Effector memory CD8-positive, alpha-beta T cell (primary cell): ENCODE measurements around the gene ST6GALNAC6.
"Not testable (repeated sequence)": the region's sequence is repeated elsewhere in the genome, so short reads cannot be mapped to it uniquely, and the experiment has no call there.

Experiments
- ATAC-seq: fragments of 150-1000 bp; cut with Tn5 transposase; replicated peaks from 2 replicates; pipeline ENCODE4 v1.10.0; 2021; ENCODE audit warnings: mild to moderate bottlenecking, moderate library complexity
- DNase-seq, 3 experiments: peaks; one replicate each; pipeline ENCODE4 v3.0.0; 2021
- H3K27ac Mint-ChIP-seq, 2 donors: one replicate each; pipeline ENCODE4 v1.8.0; 2022; ENCODE audit warnings: mild to moderate bottlenecking in 2 of 2, mixed read lengths in 2 of 2, moderate library complexity in 2 of 2
- H3K27me3 Mint-ChIP-seq, 2 donors: one replicate each; pipeline ENCODE4 v1.8.0; 2022; ENCODE audit warnings: mixed read lengths in 2 of 2
- H3K36me3 Mint-ChIP-seq: one replicate; pipeline ENCODE4 v1.8.0; 2022; ENCODE audit warnings: mild to moderate bottlenecking, moderate library complexity, mixed read lengths; ENCODE audit not compliant: insufficient read depth
- H3K4me1 Mint-ChIP-seq, 2 donors: one replicate each; pipeline ENCODE4 v1.8.0; 2022; ENCODE audit warnings: low read depth in 2 of 2, mixed read lengths in 2 of 2
- H3K4me3 Mint-ChIP-seq, 2 donors: one replicate each; pipeline ENCODE4 v1.8.0; 2022; ENCODE audit warnings: mild to moderate bottlenecking in 2 of 2, mixed read lengths in 2 of 2, moderate library complexity in 2 of 2
- H3K9me3 Mint-ChIP-seq, 2 donors: one replicate each; pipeline ENCODE4 v1.8.0; 2022; ENCODE audit warnings: mixed read lengths in 2 of 2

ST6GALNAC6 gene

GRCh38 chr9:127876026-127876763 lies 23.2 kb downstream of the ST6GALNAC6 start:
- no peak overlapping the region for H3K27ac Mint-ChIP-seq

DNA sequence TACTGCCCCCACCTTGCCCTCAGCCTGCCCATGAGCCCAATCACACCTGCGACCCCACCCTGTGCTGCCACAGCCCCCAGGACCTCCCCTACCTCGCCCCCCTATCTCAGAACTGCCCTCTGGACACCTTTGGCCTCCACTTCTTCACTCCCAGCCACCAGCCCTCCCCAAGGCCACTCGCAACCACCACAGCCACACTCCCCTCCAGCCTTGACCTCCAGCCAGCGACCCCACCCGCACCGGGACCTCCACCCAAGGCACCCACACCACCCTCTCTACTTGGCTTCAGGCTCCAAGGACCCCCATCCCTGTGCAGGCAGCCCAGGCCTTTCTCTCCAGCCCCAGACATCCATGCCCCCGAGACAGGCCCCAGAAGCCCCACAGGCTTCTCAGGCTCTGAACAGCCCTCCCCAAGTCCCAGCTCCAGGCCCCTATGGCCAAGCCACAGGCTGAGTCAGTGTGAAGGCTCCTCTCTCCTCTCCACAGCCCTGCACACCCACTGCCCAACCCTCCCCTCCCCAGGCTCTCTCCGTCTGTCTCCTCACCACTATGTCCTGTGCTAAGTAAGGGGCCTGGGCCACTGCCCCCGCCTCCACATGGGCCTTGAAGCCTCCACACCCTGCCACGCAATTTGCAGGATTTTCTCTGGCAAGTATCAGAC lies 24.0 kb downstream of the ST6GALNAC6 start:
- no peak overlapping the region for H3K4me3 Mint-ChIP-seq
- ATAC-seq (no peak), DNase-seq (no peak)
- no peak overlapping the region for H3K27ac Mint-ChIP-seq
- peaks cover 8 to 15% of the 10 kb centered on the region in 2 donors for H3K4me1 Mint-ChIP-seq
- no peaks in the 10 kb centered on the region for H3K27me3 Mint-ChIP-seq
- peaks cover 11% of the 10 kb centered on the region for H3K36me3 Mint-ChIP-seq
- H3K9me3 Mint-ChIP-seq, result no peaks in the 10 kb centered on the region

More at GRCh38 chr9:127876026-127876763, 23.2 kb downstream of the ST6GALNAC6 start:
- DNase-seq (no peak), ATAC-seq (no peak)
- H3K36me3 Mint-ChIP-seq, result peaks cover 13% of the 10 kb centered on the region
- no peaks in the 10 kb centered on the region for H3K9me3 Mint-ChIP-seq
- H3K4me3 Mint-ChIP-seq, result no peak overlapping the region
- H3K4me1 Mint-ChIP-seq, result peaks cover 8 to 15% of the 10 kb centered on the region in 2 donors
- H3K27me3 Mint-ChIP-seq, result no peaks in the 10 kb centered on the region

- Mint-ChIP-seq H3K27ac (peak overlapping the region in 1 of 2 donors; percentile 23), H3K27me3 (no peaks in the 10 kb centered on the region), H3K4me3 (no peak overlapping the region), H3K36me3 (peaks cover 8% of the 10 kb centered on the region), H3K9me3 (no peaks in the 10 kb centered on the region), H3K4me1 (peaks cover 8 to 15% of the 10 kb centered on the region in 2 donors)
- DNase-seq (no peak), ATAC-seq (no peak)
These were observed 24.8 kb downstream of the ST6GALNAC6 start for GRCh38 chr9:127874301-127875221.

- H3K4me1 Mint-ChIP-seq, result peaks cover 10 to 15% of the 10 kb centered on the region in 2 donors
- DNase-seq (no peak), ATAC-seq (no peak)
- H3K27ac Mint-ChIP-seq, result no peak overlapping the region
- no peaks in the 10 kb centered on the region for H3K27me3 Mint-ChIP-seq
- H3K4me3 Mint-ChIP-seq, result no peak overlapping the region
- no peaks in the 10 kb centered on the region for H3K9me3 Mint-ChIP-seq
- H3K36me3 Mint-ChIP-seq, result peaks cover 6% of the 10 kb centered on the region
These were observed 25.5 kb downstream of the ST6GALNAC6 start for GRCh38 chr9:127873886-127874285.

- no peak for DNase-seq
- no peak overlapping the region for H3K27ac Mint-ChIP-seq
- no peak overlapping the region for H3K4me3 Mint-ChIP-seq
- H3K36me3 Mint-ChIP-seq, result peaks cover 2% of the 10 kb centered on the region
- no peak for ATAC-seq
- H3K4me1 Mint-ChIP-seq, result peaks cover 8 to 12% of the 10 kb centered on the region in 2 donors
- no peaks in the 10 kb centered on the region for H3K9me3 Mint-ChIP-seq
- no peaks in the 10 kb centered on the region for H3K27me3 Mint-ChIP-seq
These were observed 26.1 kb downstream of the ST6GALNAC6 start for GRCh38 chr9:127873223-127873691.

- DNase-seq (no peak), ATAC-seq (no peak)
- peaks cover 2% of the 10 kb centered on the region for H3K36me3 Mint-ChIP-seq
- no peak overlapping the region for H3K4me3 Mint-ChIP-seq
- H3K4me1 Mint-ChIP-seq, result peaks cover 2 to 7% of the 10 kb centered on the region in 2 donors
- H3K27me3 Mint-ChIP-seq, result no peaks in the 10 kb centered on the region
- no peak overlapping the region for H3K27ac Mint-ChIP-seq
- no peaks in the 10 kb centered on the region for H3K9me3 Mint-ChIP-seq
These were observed 26.8 kb downstream of the ST6GALNAC6 start for GRCh38 chr9:127872369-127873222.

DNA sequence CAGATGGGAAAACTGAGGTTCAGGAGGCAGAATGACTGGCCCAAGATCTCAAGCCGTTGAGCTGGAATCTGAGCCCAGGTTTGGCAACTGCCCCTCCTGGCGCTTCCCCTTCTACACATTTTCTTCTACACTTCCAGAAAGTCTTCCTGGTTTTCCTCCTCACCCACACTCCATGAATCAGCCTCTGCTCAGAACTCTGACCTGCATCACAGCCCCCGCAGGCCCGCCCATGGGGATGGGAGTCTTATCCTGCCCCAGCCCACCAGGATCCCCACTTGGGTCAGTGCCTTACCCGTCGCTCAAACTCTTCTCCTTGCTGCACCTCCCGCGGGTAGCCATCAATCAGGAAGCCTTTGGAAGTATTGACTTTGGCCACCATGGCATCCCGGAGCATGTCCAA lies 27.9 kb downstream of the ST6GALNAC6 start:
- Mint-ChIP-seq H3K9me3 (no peaks in the 10 kb centered on the region), H3K36me3 (peaks cover 2% of the 10 kb centered on the region), H3K4me1 (peaks cover 2 to 7% of the 10 kb centered on the region in 2 donors), H3K4me3 (no peak overlapping the region), H3K27me3 (no peaks in the 10 kb centered on the region), H3K27ac (peak overlapping the region in 1 of 2 donors; percentile 13)
- DNase-seq, result no peak
- no peak for ATAC-seq

- H3K27me3 Mint-ChIP-seq, result no peaks in the 10 kb centered on the region
- H3K4me3 Mint-ChIP-seq, result no peak overlapping the region
- H3K36me3 Mint-ChIP-seq, result peaks cover 2% of the 10 kb centered on the region
- H3K9me3 Mint-ChIP-seq, result no peaks in the 10 kb centered on the region
- no peak for DNase-seq
- H3K27ac Mint-ChIP-seq, result no peak overlapping the region
- peaks cover 3 to 7% of the 10 kb centered on the region in 2 donors for H3K4me1 Mint-ChIP-seq
- ATAC-seq, result no peak
These were observed 28.5 kb downstream of the ST6GALNAC6 start for GRCh38 chr9:127870887-127871286.

- not testable (repeated sequence) for H3K4me3 Mint-ChIP-seq, H3K27ac Mint-ChIP-seq, H3K9me3 Mint-ChIP-seq, H3K27me3 Mint-ChIP-seq, H3K36me3 Mint-ChIP-seq, ATAC-seq, H3K4me1 Mint-ChIP-seq, DNase-seq
These were observed 29.3 kb downstream of the ST6GALNAC6 start for GRCh38 chr9:127870153-127870491.

- Mint-ChIP-seq H3K9me3 (no peaks in the 10 kb centered on the region), H3K4me1 (peaks cover 10 to 12% of the 10 kb centered on the region in 2 donors), H3K27ac (no peak overlapping the region), H3K36me3 (peaks cover 2% of the 10 kb centered on the region), H3K4me3 (no peak overlapping the region), H3K27me3 (no peaks in the 10 kb centered on the region)
- ATAC-seq (peak; percentile 59), DNase-seq (peak; percentile 74)
These were observed 29.9 kb downstream of the ST6GALNAC6 start for GRCh38 chr9:127869310-127870152.

DNA sequence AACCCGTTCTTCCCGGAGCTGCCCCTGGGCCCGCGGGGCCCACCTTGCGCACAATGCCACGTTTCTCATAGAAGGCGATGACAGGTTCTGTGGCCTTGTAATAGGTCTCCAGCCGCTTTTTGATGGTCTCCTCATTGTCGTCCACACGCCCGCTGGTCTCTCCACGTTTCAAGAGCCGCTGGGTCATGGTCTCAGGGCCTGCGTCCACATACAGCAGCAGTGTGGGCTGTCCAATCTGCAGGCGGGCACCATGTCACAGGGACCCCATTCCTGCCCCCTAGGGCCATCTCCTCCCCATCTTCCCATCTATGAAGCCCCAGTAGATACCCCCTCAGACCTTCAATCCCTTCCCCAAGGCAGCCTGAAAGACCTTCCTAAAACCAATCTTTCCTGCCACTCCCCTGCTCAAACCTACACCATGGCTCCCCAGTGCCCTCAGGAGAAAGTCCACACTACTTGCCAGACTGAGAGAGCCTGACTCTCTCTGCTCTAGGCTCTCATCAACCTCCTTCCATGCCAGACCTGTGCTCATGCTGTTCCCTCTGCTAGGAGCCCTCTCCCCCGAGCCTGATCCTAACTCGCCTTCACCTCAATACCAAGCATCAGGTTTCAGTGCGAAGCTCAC lies 31.0 kb downstream of the ST6GALNAC6 start:
- H3K36me3 Mint-ChIP-seq, result peaks cover 2% of the 10 kb centered on the region
- DNase-seq, result no peak
- H3K27me3 Mint-ChIP-seq, result no peaks in the 10 kb centered on the region
- H3K9me3 Mint-ChIP-seq, result no peaks in the 10 kb centered on the region
- H3K4me1 Mint-ChIP-seq, result peaks cover 10 to 12% of the 10 kb centered on the region in 2 donors
- ATAC-seq, result no peak
- no peak overlapping the region for H3K4me3 Mint-ChIP-seq
- H3K27ac Mint-ChIP-seq, result no peak overlapping the region
